ENCODE measurements around the gene C11orf98. TPM values are rescaled to one million over a fixed set of nuclear protein-coding genes. Genes with fewer than 3 reads are reported as not detected.

The C11orf98 gene
- total and polyA plus RNA-seq, 2 of the 13 experiments (the other 11 are each of a cell fraction or from before 2014, with no cell fraction given): 30.4 to 91.8 TPM

- no peak for TF ChIP-seq ZNF639 (CRISPR knock-in tag; conservative IDR thresholded peaks at IDR 0.05)
- peak; percentile 42; the same call in 1 of the 2 replicates for TF ChIP-seq MXD4 (CRISPR knock-in tag; IDR thresholded peaks at IDR 0.05)
- no peak for TF ChIP-seq ZFYVE20 (CRISPR knock-in tag; IDR thresholded peaks at IDR 0.05; ENCODE audit: borderline replicate concordance, low read depth)
- peak; percentile 57; the same call in 1 of the 2 replicates for TF ChIP-seq POGK (CRISPR knock-in tag; conservative IDR thresholded peaks at IDR 0.05)
- peak; percentile 27 for TF ChIP-seq ZNF781 (CRISPR knock-in tag; IDR thresholded peaks at IDR 0.05; ENCODE audit: borderline replicate concordance, not compliant biosample characterization)
- no peak for TF ChIP-seq SKI (IDR thresholded peaks at IDR 0.05; ENCODE audit: partially characterized antibody)
- no peak for TF ChIP-seq MAFG (CRISPR knock-in tag; IDR thresholded peaks at IDR 0.05)
- TF ChIP-seq PITX1 (CRISPR knock-in tag; IDR thresholded peaks at IDR 0.05): peak; percentile 63; the same call in 1 of the 2 replicates
- TF ChIP-seq SIX1 (CRISPR knock-in tag; IDR thresholded peaks at IDR 0.05; ENCODE audit: borderline replicate concordance): 0 out of 2 replicates have a peak, but pooled peaks have one; percentile 44
- TF ChIP-seq ZBTB43 (CRISPR knock-in tag; conservative IDR thresholded peaks at IDR 0.05): no peak
- TF ChIP-seq ZNF747 (CRISPR knock-in tag; IDR thresholded peaks at IDR 0.05; ENCODE audit: borderline replicate concordance): no peak
- TF ChIP-seq YY1 (IDR thresholded peaks at IDR 0.05; ENCODE audit: insufficient read depth, insufficient replicate concordance, low read depth, low read length): peak; percentile 70
- TF ChIP-seq ZNF605 (CRISPR knock-in tag; IDR thresholded peaks at IDR 0.05): peak; percentile 82
- no peak for TF ChIP-seq RFXAP (CRISPR knock-in tag; IDR thresholded peaks at IDR 0.05; ENCODE audit: borderline replicate concordance)
- no peak for TF ChIP-seq TOE1 (CRISPR knock-in tag; IDR thresholded peaks at IDR 0.05)
- peak; percentile 36; the same call in 1 of the 2 replicates for TF ChIP-seq ZNF768 (CRISPR knock-in tag; IDR thresholded peaks at IDR 0.05)
- TF ChIP-seq ZNF414 (CRISPR knock-in tag; IDR thresholded peaks at IDR 0.05): peak; percentile 71
- peak; percentile 90; the same call in 1 of the 2 replicates for TF ChIP-seq ETV6 (CRISPR knock-in tag; conservative IDR thresholded peaks at IDR 0.05)
- TF ChIP-seq CSRNP2 (CRISPR knock-in tag; conservative IDR thresholded peaks at IDR 0.05; ENCODE audit: low read depth): no peak
- TF ChIP-seq ZNF790 (CRISPR knock-in tag; IDR thresholded peaks at IDR 0.05; ENCODE audit: borderline replicate concordance): peak; percentile 49; the same call in 1 of the 2 replicates
Observed at GRCh38 chr11:62678770-62679696, 14.0 kb upstream of the C11orf98 start, which contains the start of gene UBXN1 (continued).

Measured in HepG2 (cell line).